Activated CD4-positive, alpha-beta T cell treated with anti-CD3 and anti-CD28 coated beads, Interleukin-2, amount 50 U/mL, for 1 hour (primary cell): Measurements from ENCODE around the gene ZC3H18.

Experiments
- DNase-seq: peaks from one replicate; pipeline ENCODE4 v3.0.0-alpha.2; 2020

Gene ZC3H18

GRCh38 chr16:88645941-88646340 lies 75.7 kb downstream of the ZC3H18 start:
- no peak for DNase-seq

GRCh38 chr16:88646345-88647034 lies 76.3 kb downstream of the ZC3H18 start:
- no peak for DNase-seq

GRCh38 chr16:88647178-88648070 lies 77.2 kb downstream of the ZC3H18 start:
- no peak for DNase-seq

- no peak for DNase-seq
These were observed 79.2 kb downstream of the ZC3H18 start for GRCh38 chr16:88649195-88649923.

GRCh38 chr16:88649924-88650748 lies 79.9 kb downstream of the ZC3H18 start:
- peak; percentile 29 for DNase-seq

GRCh38 chr16:88650749-88651275 lies 80.6 kb downstream of the ZC3H18 start, which contains the start of gene CYBA:
Gene CYBA, minus strand, starts transcription at chr16:88651053. Its CDS starts 40 bp downstream, at chr16:88651013.
- DNase-seq = peak; percentile 72

GRCh38 chr16:88651276-88651988 lies 81.2 kb downstream of the ZC3H18 start:
- peak; percentile 46 for DNase-seq

- no peak for DNase-seq
These were observed 82.0 kb downstream of the ZC3H18 start for GRCh38 chr16:88651989-88652761.

GRCh38 chr16:88652762-88653063 lies 82.5 kb downstream of the ZC3H18 start:
- DNase-seq = no peak

- no peak for DNase-seq
These were observed 82.9 kb downstream of the ZC3H18 start for GRCh38 chr16:88653101-88653500.

- no peak for DNase-seq
These were observed 83.6 kb downstream of the ZC3H18 start for GRCh38 chr16:88653596-88654362.

- DNase-seq = no peak
These were observed 84.3 kb downstream of the ZC3H18 start for GRCh38 chr16:88654363-88655052.

GRCh38 chr16:88655053-88655732 lies 85.0 kb downstream of the ZC3H18 start:
- no peak for DNase-seq

- DNase-seq = no peak
These were observed 85.6 kb downstream of the ZC3H18 start for GRCh38 chr16:88655733-88656281.

GRCh38 chr16:88656291-88656980 lies 86.2 kb downstream of the ZC3H18 start:
- DNase-seq = no peak

- DNase-seq = no peak
These were observed 87.2 kb downstream of the ZC3H18 start for GRCh38 chr16:88657371-88657770.

GRCh38 chr16:88658714-88659113 lies 88.5 kb downstream of the ZC3H18 start:
- no peak for DNase-seq

- no peak for DNase-seq
These were observed 89.0 kb downstream of the ZC3H18 start for GRCh38 chr16:88659160-88659559.
